NOMO-1 treated with dmso at 0.1 percent for 144 hours (cell line): ENCODE measurements around the gene SRGAP3.
A peak's percentile ranks its signal among the peaks of the same experiment; 100 is the strongest.
"Not testable (repeated sequence)": the region's sequence is repeated elsewhere in the genome, so short reads cannot be mapped to it uniquely, and the experiment has no call there.

Source experiments
- DNase-seq: peaks from one replicate; lab custom pipeline; 2025; ENCODE audit not compliant: unreplicated experiment; lab: John Stamatoyannopoulos, UW

The SRGAP3 gene

GRCh38 chr3:9091486-9092235 is 157.8 kb downstream of the SRGAP3 start:
- no peak for DNase-seq

- no peak for DNase-seq
Measured at GRCh38 chr3:9088441-9089353, 160.7 kb downstream of the SRGAP3 start.

DNA sequence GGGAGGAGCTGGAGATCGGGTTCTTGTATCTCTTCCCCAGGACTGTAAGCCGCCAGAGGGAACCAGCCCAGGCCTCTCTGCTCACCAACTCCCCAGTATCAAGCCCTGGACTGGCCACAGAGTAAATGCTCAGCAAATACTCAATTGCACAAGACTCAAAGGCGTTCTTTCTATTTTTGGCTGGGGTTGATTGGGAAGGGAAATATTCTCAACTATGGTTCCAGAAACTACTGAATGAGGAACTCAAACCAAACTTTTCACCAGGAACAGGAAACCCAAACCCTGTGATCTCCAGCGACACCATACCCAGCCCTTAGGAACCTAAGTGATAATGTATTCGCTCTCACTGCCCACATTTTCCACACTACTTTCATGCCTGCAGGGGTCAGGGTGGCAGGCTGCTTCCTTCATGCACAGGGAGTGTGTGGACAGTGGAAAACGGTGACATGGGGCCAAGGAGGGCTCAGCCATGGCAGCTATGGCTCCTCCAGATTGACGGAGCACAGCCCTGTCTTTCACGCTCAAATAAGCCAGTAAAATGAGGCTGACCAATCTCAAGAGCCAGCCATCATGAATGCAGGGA is 161.5 kb downstream of the SRGAP3 start:
- DNase-seq = peak; percentile 27

GRCh38 chr3:9085428-9085827 is 164.0 kb downstream of the SRGAP3 start:
- DNase-seq = not testable (repeated sequence)

DNA sequence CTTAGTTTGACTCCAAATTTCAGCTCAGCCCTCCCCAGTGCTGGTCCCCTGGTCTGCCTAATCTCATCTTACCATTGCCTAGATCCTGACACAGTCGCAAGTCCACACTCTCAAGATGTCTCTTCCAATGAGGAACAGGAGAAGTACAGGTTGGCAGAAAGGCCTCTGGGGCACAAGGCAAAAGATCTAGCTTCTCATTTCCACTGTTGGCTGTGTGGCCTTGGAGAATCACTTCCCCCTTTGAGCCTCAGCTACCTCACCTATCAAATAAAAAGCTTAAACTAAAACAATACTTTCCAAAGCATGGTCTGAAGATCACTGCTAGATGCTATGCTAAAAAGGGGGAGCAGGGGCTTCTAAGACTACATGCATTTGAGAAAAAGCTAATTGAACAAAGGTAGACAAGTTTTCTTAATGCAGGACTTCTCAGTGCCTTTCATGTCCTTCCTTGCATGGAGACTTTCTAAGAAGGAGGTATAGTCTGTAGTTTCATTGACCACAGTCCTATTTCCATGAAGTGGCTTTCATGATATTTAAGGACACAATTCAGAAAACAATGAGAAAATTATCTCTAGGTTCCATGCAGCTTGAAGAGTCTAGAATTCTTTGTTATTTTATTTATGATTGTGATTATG is 168.1 kb downstream of the SRGAP3 start:
- no peak for DNase-seq

DNA sequence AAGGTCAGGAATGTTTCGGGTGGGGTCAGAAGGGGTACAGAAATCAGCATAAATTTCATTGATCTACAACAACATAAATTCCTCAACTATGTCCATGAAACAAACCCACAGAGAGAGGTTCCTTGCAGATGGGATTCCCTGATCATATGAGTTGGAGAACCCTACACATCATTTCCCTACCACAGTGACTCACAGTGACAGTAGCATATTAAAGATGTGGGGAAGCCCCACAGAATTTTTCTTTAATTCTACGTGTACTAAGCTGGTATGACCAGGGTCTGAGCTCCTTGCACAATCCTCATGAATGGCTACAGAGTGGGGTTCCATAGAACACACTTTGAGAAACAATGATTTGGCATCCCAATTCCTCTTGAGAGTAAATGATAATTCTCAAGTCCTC is 169.3 kb downstream of the SRGAP3 start:
- no peak for DNase-seq

- DNase-seq = no peak
Measured at GRCh38 chr3:9079676-9080075, 169.8 kb downstream of the SRGAP3 start.

GRCh38 chr3:9078561-9079240 is 170.7 kb downstream of the SRGAP3 start:
- no peak for DNase-seq

DNA sequence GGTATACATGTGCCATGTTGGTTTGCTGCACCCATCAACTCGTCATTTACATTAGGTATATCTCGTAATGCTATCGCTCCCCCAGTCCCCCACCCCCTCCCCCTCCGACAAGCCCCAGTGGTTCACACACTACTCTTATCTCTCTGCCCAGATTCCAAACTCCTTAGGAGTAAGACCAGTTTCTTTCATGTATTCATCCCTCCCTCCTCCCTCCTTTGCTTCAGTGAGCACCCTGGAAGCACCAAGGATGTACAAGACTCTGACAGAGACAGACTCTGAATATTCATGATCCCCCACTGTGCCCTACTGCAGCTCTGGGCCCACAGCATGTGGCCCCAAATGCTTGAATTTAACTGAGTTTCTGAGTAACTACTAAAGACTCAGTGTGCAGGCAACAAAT is 172.4 kb downstream of the SRGAP3 start:
- no peak for DNase-seq

DNA sequence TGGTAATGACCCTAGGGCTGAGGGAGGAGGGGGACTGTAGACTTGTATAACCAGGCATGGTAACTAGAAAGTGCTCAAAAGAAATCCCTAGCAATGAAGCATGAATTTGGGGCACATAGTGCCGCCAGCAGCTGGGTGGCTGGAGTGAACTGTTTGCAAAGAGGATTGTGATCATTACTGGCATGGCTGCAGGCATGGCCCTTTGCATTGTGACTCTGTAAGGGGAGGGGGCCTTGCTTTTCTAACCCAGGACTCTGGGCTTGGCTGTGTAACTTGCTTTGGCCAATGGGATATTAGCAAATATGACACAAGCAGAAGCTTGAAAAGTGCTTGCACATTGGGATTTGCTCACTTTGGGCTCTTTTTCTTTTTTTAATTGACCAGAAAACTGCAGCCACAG is 173.7 kb downstream of the SRGAP3 start:
- DNase-seq = no peak

DNA sequence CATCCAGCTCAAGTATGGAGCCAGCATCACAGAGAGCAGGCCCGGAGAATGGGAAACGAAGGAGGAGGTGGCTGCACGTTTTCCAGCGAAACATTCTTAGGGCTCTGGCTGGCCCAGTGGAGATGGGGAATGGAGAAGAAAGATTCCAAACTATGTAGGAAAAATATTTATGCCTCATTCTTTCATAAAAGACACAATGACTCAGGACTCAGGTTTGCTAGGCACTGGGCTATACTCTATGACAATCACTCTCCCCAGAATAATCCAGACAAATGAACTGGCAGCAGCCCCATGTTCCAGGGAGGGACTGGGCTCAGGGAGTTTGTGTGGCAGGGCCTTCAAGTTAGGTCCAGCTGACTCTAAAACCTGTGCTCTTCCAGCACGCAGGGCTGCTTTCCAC is 175.4 kb downstream of the SRGAP3 start:
- no peak for DNase-seq

DNA sequence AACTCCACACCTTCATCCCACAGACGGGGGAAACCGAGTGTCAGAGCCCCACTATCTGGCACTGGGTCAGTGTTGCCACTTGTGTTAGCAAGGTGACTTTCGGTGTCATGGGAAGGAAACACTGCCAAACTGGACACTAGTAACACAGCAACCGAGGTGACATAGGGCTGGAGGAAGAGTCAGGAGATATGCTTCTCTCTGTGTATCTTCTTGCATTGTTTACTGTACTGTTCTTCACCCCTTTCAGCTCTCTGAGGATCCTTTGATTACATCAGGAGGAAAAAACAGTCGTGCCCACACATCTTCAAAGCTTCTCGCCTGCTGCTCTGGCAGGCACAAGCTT is 176.8 kb downstream of the SRGAP3 start:
- no peak for DNase-seq

- no peak for DNase-seq
Measured at GRCh38 chr3:9071936-9072666, 177.3 kb downstream of the SRGAP3 start.

DNA sequence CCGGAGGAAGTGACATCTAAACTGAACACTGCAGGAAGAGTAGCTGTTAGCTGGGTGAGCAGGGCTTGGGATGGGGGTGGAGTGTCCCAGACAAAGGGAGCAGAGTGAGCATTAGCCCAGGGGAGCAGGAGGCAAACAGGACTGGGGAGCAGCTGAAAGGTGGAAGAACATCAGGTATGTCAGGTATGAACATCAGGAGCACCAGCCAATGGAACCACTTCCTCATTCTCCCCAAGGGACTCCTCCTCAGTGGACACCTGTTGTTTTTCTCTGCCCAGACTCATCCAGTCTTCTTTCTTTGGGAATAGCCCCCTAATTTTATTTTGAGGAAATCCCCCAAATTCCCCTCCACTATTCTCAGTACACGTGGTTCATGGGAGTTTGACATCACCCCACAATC is 178.5 kb downstream of the SRGAP3 start:
- no peak for DNase-seq

- no peak for DNase-seq
Measured at GRCh38 chr3:9069971-9070370, 179.5 kb downstream of the SRGAP3 start.

- no peak for DNase-seq
Measured at GRCh38 chr3:9068051-9068450, 181.4 kb downstream of the SRGAP3 start.

DNA sequence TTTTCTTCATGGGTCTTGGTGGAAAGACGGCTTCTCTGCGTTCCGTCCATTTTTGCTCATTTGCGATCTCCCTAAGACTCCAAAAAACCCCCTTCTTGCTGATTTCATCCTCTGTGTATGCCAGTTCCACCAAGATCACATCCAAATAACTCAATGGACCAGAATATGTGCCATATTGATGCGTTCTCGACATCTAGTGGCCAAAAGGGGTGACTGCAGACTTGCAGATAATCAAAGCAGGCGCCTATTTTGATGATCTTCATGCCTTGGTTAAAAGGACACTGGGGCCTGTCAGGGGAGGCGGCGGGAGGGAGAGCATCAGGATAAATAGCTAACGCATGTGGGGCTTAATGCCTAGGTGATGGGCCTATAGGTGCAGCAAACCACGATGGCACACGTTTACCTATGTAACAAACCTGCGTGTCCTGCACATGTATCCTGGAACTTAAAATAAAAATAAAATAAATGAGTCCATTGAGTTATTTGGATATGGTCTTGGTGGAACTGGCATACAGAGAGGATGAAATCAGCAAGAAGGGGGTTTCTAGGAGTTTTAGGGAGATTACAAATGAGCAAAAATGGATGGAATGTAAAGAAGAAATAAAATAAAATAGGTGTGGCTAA is 182.0 kb downstream of the SRGAP3 start:
- DNase-seq = peak; percentile 17

GRCh38 chr3:9066775-9067174 is 182.7 kb downstream of the SRGAP3 start:
- DNase-seq = no peak

GRCh38 chr3:9066141-9066540 is 183.3 kb downstream of the SRGAP3 start:
- DNase-seq = no peak

DNA sequence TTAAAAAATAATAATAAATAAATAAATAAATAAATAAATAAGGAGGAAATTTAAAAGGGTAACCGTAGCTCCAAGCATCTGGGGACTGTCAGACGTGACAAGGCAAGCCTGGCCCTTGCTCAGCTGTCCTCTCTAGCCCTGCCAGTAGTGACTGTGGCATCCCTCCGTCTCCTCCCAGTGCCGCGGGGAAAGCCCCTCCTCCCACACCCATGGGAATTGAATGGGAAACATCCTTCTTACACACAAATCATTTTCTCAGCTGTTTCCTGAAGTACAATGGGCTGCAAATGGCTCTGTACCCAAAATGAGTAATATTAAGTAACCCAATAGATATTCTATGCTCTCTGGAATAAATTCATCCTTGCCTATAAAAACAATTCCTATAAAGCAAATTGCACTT is 184.6 kb downstream of the SRGAP3 start:
- DNase-seq = no peak
